Subcutaneous adipose tissue (tissue), 4 donors: Measurements from ENCODE around the gene CRK. TPM values are rescaled to one million over a fixed set of nuclear protein-coding genes. Genes with fewer than 3 reads are reported as not detected.

Source experiments
- total RNA-seq, 4 donors: library from RNA; depleted of rRNA; stranded (reverse); fragments of >200 nt; gene quantifications; one replicate each; pipeline ENCODE4 v1.1.0, GENCODE V29; 2016
- TF ChIP-seq, protein P1 (sequence below): fragments of 450-650 bp; IDR thresholded peaks from one replicate; pipeline ENCODE4 v1.5.1; 2016; ENCODE audit warnings: low read depth, mild to moderate bottlenecking, control low read depth, antibody characterized with exemption, moderate library complexity

CRK gene
- total RNA-seq, 4 donors from 2014 or later = 74.5 to 111 (median 90.6) TPM

- TF ChIP-seq, protein P1, sequence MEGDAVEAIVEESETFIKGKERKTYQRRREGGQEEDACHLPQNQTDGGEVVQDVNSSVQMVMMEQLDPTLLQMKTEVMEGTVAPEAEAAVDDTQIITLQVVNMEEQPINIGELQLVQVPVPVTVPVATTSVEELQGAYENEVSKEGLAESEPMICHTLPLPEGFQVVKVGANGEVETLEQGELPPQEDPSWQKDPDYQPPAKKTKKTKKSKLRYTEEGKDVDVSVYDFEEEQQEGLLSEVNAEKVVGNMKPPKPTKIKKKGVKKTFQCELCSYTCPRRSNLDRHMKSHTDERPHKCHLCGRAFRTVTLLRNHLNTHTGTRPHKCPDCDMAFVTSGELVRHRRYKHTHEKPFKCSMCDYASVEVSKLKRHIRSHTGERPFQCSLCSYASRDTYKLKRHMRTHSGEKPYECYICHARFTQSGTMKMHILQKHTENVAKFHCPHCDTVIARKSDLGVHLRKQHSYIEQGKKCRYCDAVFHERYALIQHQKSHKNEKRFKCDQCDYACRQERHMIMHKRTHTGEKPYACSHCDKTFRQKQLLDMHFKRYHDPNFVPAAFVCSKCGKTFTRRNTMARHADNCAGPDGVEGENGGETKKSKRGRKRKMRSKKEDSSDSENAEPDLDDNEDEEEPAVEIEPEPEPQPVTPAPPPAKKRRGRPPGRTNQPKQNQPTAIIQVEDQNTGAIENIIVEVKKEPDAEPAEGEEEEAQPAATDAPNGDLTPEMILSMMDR = no peak
Measured at GRCh38 chr17:1434150-1434549, 21.9 kb downstream of the CRK start.

- TF ChIP-seq, protein P1 = no peak
Measured at GRCh38 chr17:1431631-1432104, 24.4 kb downstream of the CRK start.

- TF ChIP-seq, protein P1 = no peak
Measured at GRCh38 chr17:1423456-1424135, 32.4 kb downstream of the CRK start.

DNA sequence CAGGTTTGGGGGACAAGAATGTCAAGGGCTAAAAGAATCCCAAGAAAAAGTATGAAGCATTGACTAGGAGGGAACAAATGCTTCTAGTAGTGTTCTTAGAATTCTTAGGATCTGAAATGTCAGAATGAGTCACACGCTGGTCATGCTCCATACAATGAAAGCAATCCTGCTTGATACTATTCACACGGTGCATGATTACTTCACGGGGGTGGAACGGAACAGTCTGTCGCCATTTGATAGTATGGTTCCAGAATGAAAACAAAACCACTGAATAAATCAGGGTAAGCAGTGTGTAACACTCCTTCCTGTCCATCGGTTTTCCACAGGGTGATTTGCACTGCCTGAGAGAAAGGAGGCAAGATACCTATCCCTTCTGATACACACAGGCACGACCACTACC is 33.1 kb downstream of the CRK start:
- TF ChIP-seq, protein P1 = no peak

GRCh38 chr17:1421470-1421869 is 34.6 kb downstream of the CRK start:
- TF ChIP-seq, protein P1 = no peak

GRCh38 chr17:1420981-1421380 is 35.1 kb downstream of the CRK start:
- TF ChIP-seq, protein P1 = no peak

GRCh38 chr17:1420163-1420562 is 35.9 kb downstream of the CRK start:
- TF ChIP-seq, protein P1 = no peak
